ENCODE measurements around the gene CMIP.

DNA sequence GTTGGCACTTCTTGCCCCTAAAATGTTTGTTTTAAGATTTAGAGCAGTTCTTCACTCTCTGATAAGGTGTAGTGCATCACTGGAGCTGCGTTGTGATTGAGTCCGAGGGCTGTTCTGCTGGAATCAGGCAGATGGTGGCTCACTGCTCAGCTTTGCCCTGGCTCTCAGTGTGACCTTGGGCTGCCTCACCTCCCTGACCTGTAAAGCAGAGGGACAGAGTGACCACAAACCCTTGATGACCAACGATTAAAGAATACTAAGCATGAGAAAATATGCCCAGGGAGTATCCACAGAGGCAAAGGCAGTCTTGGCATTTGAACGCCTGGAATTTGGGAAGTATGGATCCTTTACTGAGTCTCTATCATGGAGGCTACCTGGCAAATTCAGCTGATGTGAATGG lies 18.1 kb downstream of the CMIP start:
- TF ChIP-seq, protein P1, sequence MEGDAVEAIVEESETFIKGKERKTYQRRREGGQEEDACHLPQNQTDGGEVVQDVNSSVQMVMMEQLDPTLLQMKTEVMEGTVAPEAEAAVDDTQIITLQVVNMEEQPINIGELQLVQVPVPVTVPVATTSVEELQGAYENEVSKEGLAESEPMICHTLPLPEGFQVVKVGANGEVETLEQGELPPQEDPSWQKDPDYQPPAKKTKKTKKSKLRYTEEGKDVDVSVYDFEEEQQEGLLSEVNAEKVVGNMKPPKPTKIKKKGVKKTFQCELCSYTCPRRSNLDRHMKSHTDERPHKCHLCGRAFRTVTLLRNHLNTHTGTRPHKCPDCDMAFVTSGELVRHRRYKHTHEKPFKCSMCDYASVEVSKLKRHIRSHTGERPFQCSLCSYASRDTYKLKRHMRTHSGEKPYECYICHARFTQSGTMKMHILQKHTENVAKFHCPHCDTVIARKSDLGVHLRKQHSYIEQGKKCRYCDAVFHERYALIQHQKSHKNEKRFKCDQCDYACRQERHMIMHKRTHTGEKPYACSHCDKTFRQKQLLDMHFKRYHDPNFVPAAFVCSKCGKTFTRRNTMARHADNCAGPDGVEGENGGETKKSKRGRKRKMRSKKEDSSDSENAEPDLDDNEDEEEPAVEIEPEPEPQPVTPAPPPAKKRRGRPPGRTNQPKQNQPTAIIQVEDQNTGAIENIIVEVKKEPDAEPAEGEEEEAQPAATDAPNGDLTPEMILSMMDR (IDR thresholded peaks at IDR 0.05): no peak
- no peak for TF ChIP-seq POLR2AphosphoS5 (IDR thresholded peaks at IDR 0.05)

All from prostate gland (tissue), 2 donors.